ENCODE data around the gene ZNF333. TPM values are rescaled to one million over a fixed set of nuclear protein-coding genes. Genes with fewer than 3 reads are reported as not detected.

Gene ZNF333
- total RNA-seq, 4 donors from 2014 or later: 22.8 to 50.1 (median 26.0) TPM

GRCh38 chr19:14746886-14747285, 57.0 kb downstream of the ZNF333 start:
- no peak for DNase-seq
- intact Hi-C loops (cut with DNase I): no loop called here
- Histone ChIP-seq H3K36me3 (no peaks in the 10 kb centered on the region), H3K9me3 (no peaks in the 10 kb centered on the region), H3K4me1 (no peaks in the 10 kb centered on the region), H3K27me3 (no peaks in the 10 kb centered on the region), H3K4me3 (replicated peaks in 1 of 3) (no peak overlapping the region), H3K27ac (no peak overlapping the region)
- no peak for TF ChIP-seq CTCF (IDR thresholded peaks at IDR 0.05)
- TF ChIP-seq POLR2A (IDR thresholded peaks at IDR 0.05): no peak
- 83 to 87% methylated on average over 4 of the region's 4 CpGs for WGBS, 2 donors

GRCh38 chr19:14748601-14749000, 58.8 kb downstream of the ZNF333 start:
- TF ChIP-seq POLR2A (IDR thresholded peaks at IDR 0.05) (no peak), CTCF (IDR thresholded peaks at IDR 0.05) (no peak)
- Histone ChIP-seq H3K9me3 (no peaks in the 10 kb centered on the region), H3K4me1 (no peaks in the 10 kb centered on the region), H3K27ac (no peak overlapping the region), H3K27me3 (no peaks in the 10 kb centered on the region), H3K4me3 (replicated peaks in 1 of 3) (no peak overlapping the region), H3K36me3 (no peaks in the 10 kb centered on the region)
- DNase-seq: no peak
- intact Hi-C loops (cut with DNase I): no loop called here
- WGBS, 2 donors: 73 to 86% methylated on average over 6 of the region's 6 CpGs

- DNase-seq: no peak
- H3K9me3 ChIP-seq: no peaks in the 10 kb centered on the region
- H3K36me3 ChIP-seq: no peaks in the 10 kb centered on the region
- H3K4me3 ChIP-seq (replicated peaks in 1 of 3): no peak overlapping the region
- 30 to 37% methylated on average over 16 of the region's 16 CpGs for WGBS, 2 donors
- TF ChIP-seq CTCF (IDR thresholded peaks at IDR 0.05): no peak
- no peak for TF ChIP-seq POLR2A (IDR thresholded peaks at IDR 0.05)
- no peaks in the 10 kb centered on the region for H3K27me3 ChIP-seq
- H3K4me1 ChIP-seq: no peaks in the 10 kb centered on the region
- H3K27ac ChIP-seq: no peak overlapping the region
- intact Hi-C loops (cut with DNase I): no loop called here
These were observed 69.0 kb downstream of the ZNF333 start for GRCh38 chr19:14758816-14759215.

GRCh38 chr19:14761607-14762006, 71.8 kb downstream of the ZNF333 start:
- no peaks in the 10 kb centered on the region for H3K4me1 ChIP-seq
- H3K4me3 ChIP-seq (replicated peaks in 1 of 3): no peak overlapping the region
- no peaks in the 10 kb centered on the region for H3K36me3 ChIP-seq
- no peak for TF ChIP-seq POLR2A (IDR thresholded peaks at IDR 0.05)
- no peak for TF ChIP-seq CTCF (IDR thresholded peaks at IDR 0.05)
- H3K9me3 ChIP-seq: no peaks in the 10 kb centered on the region
- no peak overlapping the region for H3K27ac ChIP-seq
- DNase-seq: no peak
- no peaks in the 10 kb centered on the region for H3K27me3 ChIP-seq
- WGBS, 2 donors: 60 to 72% methylated on average over 5 of the region's 5 CpGs
- intact Hi-C loops (cut with DNase I): no loop called here

GRCh38 chr19:14762111-14762510, 72.3 kb downstream of the ZNF333 start:
- TF ChIP-seq POLR2A (IDR thresholded peaks at IDR 0.05): no peak
- TF ChIP-seq CTCF (IDR thresholded peaks at IDR 0.05): no peak

More at GRCh38 chr19:14762111-14762510, 72.3 kb downstream of the ZNF333 start:
- Histone ChIP-seq H3K9me3 (no peaks in the 10 kb centered on the region), H3K27me3 (no peaks in the 10 kb centered on the region), H3K4me3 (replicated peaks in 1 of 3) (no peak overlapping the region), H3K27ac (no peak overlapping the region), H3K4me1 (no peaks in the 10 kb centered on the region), H3K36me3 (no peaks in the 10 kb centered on the region)
- DNase-seq: no peak
- intact Hi-C loops (cut with DNase I): no loop called here
- 84 to 88% methylated on average over 2 of the region's 2 CpGs for WGBS, 2 donors
